Keratinocyte (primary cell): ENCODE results near the gene PGA4. TPM values are rescaled to one million over a fixed set of nuclear protein-coding genes. Genes with fewer than 3 reads are reported as not detected.

Experiments
- DNase-seq: peaks from one replicate; pipeline ENCODE4 v3.0.0-alpha.2; 2011; ENCODE audit warnings: low read depth, missing footprints, low spot score
- FAIRE-seq: peaks from 2 replicates; lab custom pipeline; 2011; peaks lifted over from hg19 to GRCh38; lab: Jason Lieb, UNC
- H2AFZ ChIP-seq: 2 replicates; pipeline ENCODE4 v1.6.0; 2012; ENCODE audit warnings: low read length, control low read depth, inconsistent platforms; ENCODE audit not compliant: control insufficient read depth
- H3K27ac ChIP-seq: 2 replicates; pipeline ENCODE4 v1.5.1; 2011; ENCODE audit warnings: low read length; ENCODE audit not compliant: control insufficient read depth, insufficient read depth
- H3K27me3 ChIP-seq: 3 replicates; pipeline ENCODE4 v1.6.0; 2011; ENCODE audit warnings: low read length; ENCODE audit not compliant: control insufficient read depth, insufficient read depth; ENCODE audit errors: extremely low read depth
- H3K36me3 ChIP-seq, 2 experiments: 2 replicates in 1 of 2; 3 replicates in 1 of 2; pipeline ENCODE4 v1.5.1; 2011; ENCODE audit warnings: low read length in 2 of 2, mild to moderate bottlenecking in 1 of 2; ENCODE audit not compliant: control insufficient read depth in 2 of 2, insufficient read depth in 2 of 2; ENCODE audit errors: extremely low read depth in 1 of 2
- H3K4me1 ChIP-seq: 3 replicates; pipeline ENCODE4 v1.5.1; 2011; ENCODE audit warnings: low read length; ENCODE audit not compliant: control insufficient read depth, insufficient read depth; ENCODE audit errors: extremely low read depth
- H3K4me2 ChIP-seq: 3 replicates; pipeline ENCODE4 v1.6.0; 2011; ENCODE audit warnings: low read depth, low read length; ENCODE audit not compliant: control insufficient read depth, insufficient read depth; ENCODE audit errors: extremely low read depth
- H3K4me3 ChIP-seq, 3 experiments: fragments of 200-600 bp in 1 of 3; sonication (generic) in 1 of 3; 2 replicates in 2 of 3; 3 replicates in 1 of 3; pipeline ENCODE4 v1.5.1; 2011 to 2016; ENCODE audit warnings: low read length in 3 of 3, mild to moderate bottlenecking in 3 of 3, control low read depth in 2 of 3, inconsistent platforms in 1 of 3, low read depth in 1 of 3, mixed read lengths in 1 of 3, mixed run types in 1 of 3, moderate library complexity in 1 of 3; ENCODE audit not compliant: control insufficient read depth in 2 of 3, insufficient read depth in 2 of 3; ENCODE audit errors: extremely low read depth in 1 of 3
- H3K79me2 ChIP-seq: 2 replicates; pipeline ENCODE4 v1.6.0; 2012; ENCODE audit warnings: low read length; ENCODE audit not compliant: control insufficient read depth, insufficient read depth
- H3K9ac ChIP-seq: 3 replicates; pipeline ENCODE4 v1.6.0; 2011; ENCODE audit warnings: low read length; ENCODE audit not compliant: control insufficient read depth, insufficient read depth; ENCODE audit errors: extremely low read depth
- H3K9me1 ChIP-seq: 3 replicates; pipeline ENCODE4 v1.6.0; 2011; ENCODE audit warnings: low read length; ENCODE audit not compliant: control insufficient read depth, insufficient read depth; ENCODE audit errors: extremely low read depth
- H3K9me3 ChIP-seq: 2 replicates; pipeline ENCODE4 v1.5.1; 2012; ENCODE audit warnings: low read depth, low read length; ENCODE audit not compliant: control insufficient read depth
- H4K20me1 ChIP-seq: 3 replicates; pipeline ENCODE4 v1.6.0; 2011; ENCODE audit warnings: low read length; ENCODE audit not compliant: control insufficient read depth, insufficient read depth; ENCODE audit errors: extremely low read depth
- CTCF ChIP-seq, 3 experiments: IDR thresholded peaks in 1 of 3; conservative IDR thresholded peaks in 1 of 3; optimal IDR thresholded peaks in 1 of 3; 2 replicates in 2 of 3; 3 replicates in 1 of 3; pipeline versions ENCODE3 to v1.5.1; 2011; ENCODE audit warnings: low read length in 3 of 3, mild to moderate bottlenecking in 3 of 3, moderate library complexity in 2 of 3, control low read depth in 1 of 3, inconsistent platforms in 1 of 3; ENCODE audit not compliant: insufficient read depth in 2 of 3; ENCODE audit errors: extremely low read depth in 1 of 3
- EZH2 ChIP-seq: IDR thresholded peaks from one replicate; pipeline ENCODE4 v1.6.1; 2012; ENCODE audit warnings: inconsistent platforms, mild to moderate bottlenecking, low read length, moderate library complexity
- dilution Hi-C: fragments of 300-500 bp; cut with MboI; formaldehyde crosslinking; loops from one replicate; pipeline ENCODE4 v1.7.0; 2020; ENCODE audit warnings: low sequenced_read_pairs; ENCODE audit not compliant: extremely low pct_ligation_motif_present
- polyA plus RNA-seq, 5 experiments: library from polyadenylated mRNA; depleted of rRNA in 3 of 5; stranded (reverse) in 3 of 5; stranded (forward) in 1 of 5; unstranded in 1 of 5; fragments of >200 nt; gene quantifications; 1 replicate in 1 of 5; 2 replicates in 3 of 5; 3 replicates in 1 of 5; pipeline versions ENCODE4 v1.2.1 to v1.2.3, GENCODE V29; 2011 to 2012; ENCODE audit warnings: missing spikeins in 2 of 5, low read depth in 1 of 5, low replicate concordance in 1 of 5

The PGA4 gene
- polyA plus RNA-seq, 1 donor (not counting 4 experiments of a cell fraction or from before 2014, with no cell fraction given), result not detected

DNA sequence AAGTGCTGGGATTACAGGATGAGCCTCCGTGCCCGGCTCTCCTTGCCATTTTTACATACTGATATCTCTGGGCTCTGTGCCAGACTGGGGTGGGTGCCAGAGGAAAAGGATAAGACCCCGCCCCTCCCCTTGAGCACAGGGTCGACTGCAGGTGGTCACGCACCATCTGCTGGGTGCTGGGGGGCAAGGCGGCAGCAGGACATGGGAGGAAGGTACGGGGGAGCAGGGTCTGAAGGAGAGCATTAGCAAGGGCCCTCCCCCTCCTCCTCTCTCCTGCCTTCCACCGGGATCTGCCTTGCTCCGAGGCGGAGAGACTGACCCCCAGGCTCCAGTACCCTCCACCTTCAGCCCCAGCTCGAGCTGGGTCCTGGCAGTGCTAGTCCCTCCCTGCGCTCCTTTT lies 28.6 kb upstream of the PGA4 start:
- no peak for DNase-seq
- Histone ChIP-seq H3K27me3 (peaks cover 14% of the 10 kb centered on the region), H4K20me1 (no peaks in the 10 kb centered on the region), H3K4me2 (no peak overlapping the region), H2AFZ (no peak overlapping the region), H3K36me3 (no peaks in the 10 kb centered on the region), H3K4me1 (no peaks in the 10 kb centered on the region), H3K27ac (no peak overlapping the region), H3K9me3 (no peaks in the 10 kb centered on the region), H3K9me1 (no peaks in the 10 kb centered on the region), H3K4me3 (no peak overlapping the region), H3K9ac (no peak overlapping the region), H3K79me2 (no peaks in the 10 kb centered on the region)
- dilution Hi-C loops, result no loop called here
- TF ChIP-seq CTCF (optimal IDR thresholded peaks at IDR 0.05 in 1 of 3, IDR thresholded peaks at IDR 0.05 in 1 of 3, conservative IDR thresholded peaks at IDR 0.05 in 1 of 3; ENCODE audit: extremely low read depth in 1 of 3, insufficient read depth in 2 of 3, low read length in 3 of 3) (no peak), EZH2 (no peak)
- no peak for FAIRE-seq

GRCh38 chr11:61194169-61194671 lies 27.9 kb upstream of the PGA4 start:
- no peak overlapping the region for H3K4me3 ChIP-seq
- H3K4me1 ChIP-seq, result no peaks in the 10 kb centered on the region
- H3K4me2 ChIP-seq, result no peak overlapping the region
- no peaks in the 10 kb centered on the region for H3K9me3 ChIP-seq
- no peaks in the 10 kb centered on the region for H3K9me1 ChIP-seq
- H3K27me3 ChIP-seq, result peaks cover 14% of the 10 kb centered on the region
- FAIRE-seq (no peak), DNase-seq (no peak)
- H3K27ac ChIP-seq, result no peak overlapping the region
- H3K36me3 ChIP-seq, result no peaks in the 10 kb centered on the region
- H3K9ac ChIP-seq, result no peak overlapping the region
- H2AFZ ChIP-seq, result no peak overlapping the region
- dilution Hi-C loops, result no loop called here
- H3K79me2 ChIP-seq, result no peaks in the 10 kb centered on the region
- no peaks in the 10 kb centered on the region for H4K20me1 ChIP-seq
- TF ChIP-seq CTCF (optimal IDR thresholded peaks at IDR 0.05 in 1 of 3, IDR thresholded peaks at IDR 0.05 in 1 of 3, conservative IDR thresholded peaks at IDR 0.05 in 1 of 3; ENCODE audit: extremely low read depth in 1 of 3, insufficient read depth in 2 of 3, low read length in 3 of 3) (no peak), EZH2 (no peak)
